ENCODE measurements around the gene NUP160.
"Not testable (repeated sequence)": the region's sequence is repeated elsewhere in the genome, so short reads cannot be mapped to it uniquely, and the experiment has no call there.

Gene NUP160

GRCh38 chr11:47800759-47801158, 47.4 kb downstream of the NUP160 start:
- no peaks in the 10 kb centered on the region for H3K27me3 ChIP-seq (ENCODE audit: low read depth, low read length)
- no peak overlapping the region for H3K27ac ChIP-seq (ENCODE audit: low read length)
- no peak overlapping the region for H2AFZ ChIP-seq (ENCODE audit: low read depth, low read length)
- TF ChIP-seq CTCF (IDR thresholded peaks at IDR 0.05; ENCODE audit: low read depth, low read length) (no peak), EZH2phosphoT487 (IDR thresholded peaks at IDR 0.05; ENCODE audit: low read depth) (no peak)
- H3K4me2 ChIP-seq (ENCODE audit: low read length), result no peak overlapping the region
- H3K9ac ChIP-seq (ENCODE audit: low read length), result no peak overlapping the region
- peaks cover 40% of the 10 kb centered on the region for H3K36me3 ChIP-seq (replicated peaks; ENCODE audit: low read depth, low read length)
- H3K4me3 ChIP-seq (ENCODE audit: low read length), result no peak overlapping the region
- H3K4me1 ChIP-seq (ENCODE audit: low read length), result no peaks in the 10 kb centered on the region
- no peaks in the 10 kb centered on the region for H3K79me2 ChIP-seq (ENCODE audit: low read length)
- no peaks in the 10 kb centered on the region for H3K9me3 ChIP-seq (ENCODE audit: insufficient read depth, low read length)
- H4K20me1 ChIP-seq (ENCODE audit: insufficient read depth, low read length), result no peaks in the 10 kb centered on the region

- H3K79me2 ChIP-seq (ENCODE audit: low read length), result no peaks in the 10 kb centered on the region
- H3K9me3 ChIP-seq (ENCODE audit: insufficient read depth, low read length), result no peaks in the 10 kb centered on the region
- no peaks in the 10 kb centered on the region for H3K27me3 ChIP-seq (ENCODE audit: low read depth, low read length)
- no peak overlapping the region for H3K9ac ChIP-seq (ENCODE audit: low read length)
- peaks cover 43% of the 10 kb centered on the region for H3K36me3 ChIP-seq (replicated peaks; ENCODE audit: low read depth, low read length)
- no peak overlapping the region for H3K4me2 ChIP-seq (ENCODE audit: low read length)
- TF ChIP-seq CTCF (IDR thresholded peaks at IDR 0.05; ENCODE audit: low read depth, low read length) (no peak), EZH2phosphoT487 (IDR thresholded peaks at IDR 0.05; ENCODE audit: low read depth) (no peak)
- no peaks in the 10 kb centered on the region for H3K4me1 ChIP-seq (ENCODE audit: low read length)
- no peak overlapping the region for H3K27ac ChIP-seq (ENCODE audit: low read length)
- H2AFZ ChIP-seq (ENCODE audit: low read depth, low read length), result no peak overlapping the region
- H3K4me3 ChIP-seq (ENCODE audit: low read length), result no peak overlapping the region
- no peaks in the 10 kb centered on the region for H4K20me1 ChIP-seq (ENCODE audit: insufficient read depth, low read length)
These were observed 50.5 kb downstream of the NUP160 start for GRCh38 chr11:47797633-47798032.

GRCh38 chr11:47791774-47792430, 56.2 kb downstream of the NUP160 start:
- Histone ChIP-seq H3K4me3 (ENCODE audit: low read length) (no peak overlapping the region), H3K4me2 (ENCODE audit: low read length) (no peak overlapping the region), H2AFZ (ENCODE audit: low read depth, low read length) (no peak overlapping the region), H4K20me1 (ENCODE audit: insufficient read depth, low read length) (no peaks in the 10 kb centered on the region), H3K27me3 (ENCODE audit: low read depth, low read length) (no peaks in the 10 kb centered on the region), H3K27ac (ENCODE audit: low read length) (no peak overlapping the region), H3K36me3 (replicated peaks; ENCODE audit: low read depth, low read length) (peaks cover 49% of the 10 kb centered on the region), H3K9ac (ENCODE audit: low read length) (no peak overlapping the region), H3K4me1 (ENCODE audit: low read length) (no peaks in the 10 kb centered on the region), H3K9me3 (ENCODE audit: insufficient read depth, low read length) (no peaks in the 10 kb centered on the region), H3K79me2 (ENCODE audit: low read length) (no peaks in the 10 kb centered on the region)
- no peak for TF ChIP-seq EZH2phosphoT487 (IDR thresholded peaks at IDR 0.05; ENCODE audit: low read depth)
- TF ChIP-seq CTCF (IDR thresholded peaks at IDR 0.05; ENCODE audit: low read depth, low read length), result no peak

GRCh38 chr11:47790017-47790416, 58.1 kb downstream of the NUP160 start:
- H3K9me3 ChIP-seq (ENCODE audit: insufficient read depth, low read length); H2AFZ ChIP-seq (ENCODE audit: low read depth, low read length); H3K27ac ChIP-seq (ENCODE audit: low read length); H3K79me2 ChIP-seq (ENCODE audit: low read length); H4K20me1 ChIP-seq (ENCODE audit: insufficient read depth, low read length); H3K9ac ChIP-seq (ENCODE audit: low read length); H3K4me1 ChIP-seq (ENCODE audit: low read length); H3K4me3 ChIP-seq (ENCODE audit: low read length); H3K27me3 ChIP-seq (ENCODE audit: low read depth, low read length); H3K4me2 ChIP-seq (ENCODE audit: low read length): not testable (repeated sequence)
- peaks cover 57% of the 10 kb centered on the region for H3K36me3 ChIP-seq (replicated peaks; ENCODE audit: low read depth, low read length)
